Measurements from ENCODE around the gene TSACC.

The TSACC gene

GRCh38 chr1:156372876-156373275 lies 34.5 kb downstream of the TSACC start:
- no peaks in the 10 kb centered on the region for H3K9me3 ChIP-seq
- H3K4me1 ChIP-seq: no peaks in the 10 kb centered on the region
- no peaks in the 10 kb centered on the region for H3K36me3 ChIP-seq (replicated peaks)
- in situ Hi-C loops (cut with MboI; ENCODE audit: low sequenced_read_pairs): no loop called here
- no peak for DNase-seq (ENCODE audit: low spot score in 2 of 2)
- peaks cover 20% of the 10 kb centered on the region for H3K27me3 ChIP-seq (ENCODE audit: low read depth)
- H3K4me3 ChIP-seq: no peak overlapping the region

- in situ Hi-C loops (cut with MboI; ENCODE audit: low sequenced_read_pairs): no loop called here
- DNase-seq (ENCODE audit: low spot score in 2 of 2): no peak
These were observed 35.2 kb downstream of the TSACC start for GRCh38 chr1:156373546-156373945.

GRCh38 chr1:156376146-156376545 lies 37.8 kb downstream of the TSACC start:
- DNase-seq (ENCODE audit: low spot score in 2 of 2): no peak
- H3K4me3 ChIP-seq: no peak overlapping the region
- no peaks in the 10 kb centered on the region for H3K4me1 ChIP-seq
- H3K36me3 ChIP-seq (replicated peaks): no peaks in the 10 kb centered on the region
- in situ Hi-C loops (cut with MboI; ENCODE audit: low sequenced_read_pairs): no loop called here
- H3K27me3 ChIP-seq (ENCODE audit: low read depth): peaks cover 20% of the 10 kb centered on the region
- no peaks in the 10 kb centered on the region for H3K9me3 ChIP-seq

More at GRCh38 chr1:156373546-156373945, 35.2 kb downstream of the TSACC start:
- Histone ChIP-seq H3K36me3 (replicated peaks) (no peaks in the 10 kb centered on the region), H3K4me1 (no peaks in the 10 kb centered on the region), H3K9me3 (no peaks in the 10 kb centered on the region), H3K4me3 (no peak overlapping the region), H3K27me3 (ENCODE audit: low read depth) (peaks cover 20% of the 10 kb centered on the region)

- Histone ChIP-seq H3K4me3 (no peak overlapping the region), H3K4me1 (no peaks in the 10 kb centered on the region), H3K9me3 (no peaks in the 10 kb centered on the region), H3K27me3 (ENCODE audit: low read depth) (peaks cover 13% of the 10 kb centered on the region), H3K36me3 (replicated peaks) (no peaks in the 10 kb centered on the region)
- in situ Hi-C loops (cut with MboI; ENCODE audit: low sequenced_read_pairs): no loop called here
- DNase-seq (ENCODE audit: low spot score in 2 of 2): no peak
These were observed 38.9 kb downstream of the TSACC start for GRCh38 chr1:156376958-156377919.

GRCh38 chr1:156378557-156378956 lies 40.2 kb downstream of the TSACC start:
- Histone ChIP-seq H3K9me3 (no peaks in the 10 kb centered on the region), H3K27me3 (ENCODE audit: low read depth) (peaks cover 3% of the 10 kb centered on the region; the same call in 1 of the 2 replicates), H3K36me3 (replicated peaks) (no peaks in the 10 kb centered on the region), H3K4me3 (no peak overlapping the region), H3K4me1 (no peaks in the 10 kb centered on the region)
- in situ Hi-C loops (cut with MboI; ENCODE audit: low sequenced_read_pairs): no loop called here
- no peak for DNase-seq (ENCODE audit: low spot score in 2 of 2)

GRCh38 chr1:156379420-156380165 lies 41.3 kb downstream of the TSACC start:
- DNase-seq (ENCODE audit: low spot score in 2 of 2): peak in 1 of 2 experiments; percentile 42
- in situ Hi-C loops (cut with MboI; ENCODE audit: low sequenced_read_pairs): no loop called here
- Histone ChIP-seq H3K4me1 (no peaks in the 10 kb centered on the region), H3K36me3 (replicated peaks) (no peaks in the 10 kb centered on the region), H3K4me3 (no peak overlapping the region), H3K9me3 (no peaks in the 10 kb centered on the region), H3K27me3 (ENCODE audit: low read depth) (no peaks in the 10 kb centered on the region)

GRCh38 chr1:156382561-156382960 lies 44.2 kb downstream of the TSACC start:
- H3K4me3 ChIP-seq: no peak overlapping the region
- no peaks in the 10 kb centered on the region for H3K4me1 ChIP-seq
- no peaks in the 10 kb centered on the region for H3K36me3 ChIP-seq (replicated peaks)
- no peaks in the 10 kb centered on the region for H3K9me3 ChIP-seq
- H3K27me3 ChIP-seq (ENCODE audit: low read depth): peaks cover 3% of the 10 kb centered on the region; the same call in 1 of the 2 replicates
- in situ Hi-C loops (cut with MboI; ENCODE audit: low sequenced_read_pairs): no loop called here
- no peak for DNase-seq (ENCODE audit: low spot score in 2 of 2)

GRCh38 chr1:156383023-156383422 lies 44.7 kb downstream of the TSACC start:
- Histone ChIP-seq H3K36me3 (replicated peaks) (no peaks in the 10 kb centered on the region), H3K9me3 (no peaks in the 10 kb centered on the region), H3K4me3 (no peak overlapping the region), H3K4me1 (no peaks in the 10 kb centered on the region), H3K27me3 (ENCODE audit: low read depth) (peaks cover 7% of the 10 kb centered on the region)
- in situ Hi-C loops (cut with MboI; ENCODE audit: low sequenced_read_pairs): no loop called here
- DNase-seq (ENCODE audit: low spot score in 2 of 2): peak; percentile 60 to 86

GRCh38 chr1:156384007-156384406 lies 45.7 kb downstream of the TSACC start:
- Histone ChIP-seq H3K9me3 (no peaks in the 10 kb centered on the region), H3K4me3 (no peak overlapping the region), H3K4me1 (no peaks in the 10 kb centered on the region), H3K27me3 (ENCODE audit: low read depth) (peaks cover 14% of the 10 kb centered on the region), H3K36me3 (replicated peaks) (no peaks in the 10 kb centered on the region)
- DNase-seq (ENCODE audit: low spot score in 2 of 2): no peak
- in situ Hi-C loops (cut with MboI; ENCODE audit: low sequenced_read_pairs): no loop called here

GRCh38 chr1:156384658-156385057 lies 46.3 kb downstream of the TSACC start:
- peaks cover 20% of the 10 kb centered on the region for H3K27me3 ChIP-seq (ENCODE audit: low read depth)
- no peak for DNase-seq (ENCODE audit: low spot score in 2 of 2)
- H3K4me3 ChIP-seq: no peak overlapping the region
- H3K9me3 ChIP-seq: no peaks in the 10 kb centered on the region
- no peaks in the 10 kb centered on the region for H3K36me3 ChIP-seq (replicated peaks)
- H3K4me1 ChIP-seq: no peaks in the 10 kb centered on the region
- in situ Hi-C loops (cut with MboI; ENCODE audit: low sequenced_read_pairs): loop anchor here (5.0 kb wide), 1 partner anchor 58 kb away; no protein-coding TSS in a partner anchor

GRCh38 chr1:156385534-156386031 lies 47.3 kb downstream of the TSACC start:
- in situ Hi-C loops (cut with MboI; ENCODE audit: low sequenced_read_pairs): loop anchor here (5.0 kb wide), 1 partner anchor 57 kb away; no protein-coding TSS in a partner anchor
- no peak overlapping the region for H3K4me3 ChIP-seq

GRCh38 chr1:156386134-156386901 lies 48.0 kb downstream of the TSACC start:
- H3K9me3 ChIP-seq: no peaks in the 10 kb centered on the region
- no peak for DNase-seq (ENCODE audit: low spot score in 2 of 2)
- H3K4me3 ChIP-seq: no peak overlapping the region
- peaks cover 21% of the 10 kb centered on the region for H3K27me3 ChIP-seq (ENCODE audit: low read depth)
- in situ Hi-C loops (cut with MboI; ENCODE audit: low sequenced_read_pairs): loop anchor here (5.0 kb wide), 1 partner anchor 56 kb away; no protein-coding TSS in a partner anchor
- H3K4me1 ChIP-seq: no peaks in the 10 kb centered on the region
- H3K36me3 ChIP-seq (replicated peaks): no peaks in the 10 kb centered on the region

More at GRCh38 chr1:156385534-156386031, 47.3 kb downstream of the TSACC start:
- no peaks in the 10 kb centered on the region for H3K36me3 ChIP-seq (replicated peaks)
- DNase-seq (ENCODE audit: low spot score in 2 of 2): peak; percentile 72 to 81
- H3K27me3 ChIP-seq (ENCODE audit: low read depth): peaks cover 21% of the 10 kb centered on the region
- no peaks in the 10 kb centered on the region for H3K4me1 ChIP-seq
- no peaks in the 10 kb centered on the region for H3K9me3 ChIP-seq

Measured in HAP-1 (cell line).